Fibroblast of skin of abdomen (primary cell): ENCODE results near the gene HOXD10.
A peak's percentile ranks its signal among the peaks of the same experiment; 100 is the strongest.

ENCODE experiments used
- DNase-seq: peaks from one replicate; pipeline ENCODE4 v3.0.0-alpha.2; 2013

The HOXD10 gene

GRCh38 chr2:176096243-176096985 is 20.2 kb upstream of the HOXD10 start:
- DNase-seq = no peak

- peak; percentile 64 for DNase-seq
These were observed 19.4 kb upstream of the HOXD10 start for GRCh38 chr2:176096986-176097819.

- no peak for DNase-seq
These were observed 18.7 kb upstream of the HOXD10 start for GRCh38 chr2:176097820-176098365.

- DNase-seq = no peak
These were observed 18.0 kb upstream of the HOXD10 start for GRCh38 chr2:176098366-176099158.

GRCh38 chr2:176099159-176099727 is 17.3 kb upstream of the HOXD10 start:
- DNase-seq = no peak

- no peak for DNase-seq
These were observed 16.6 kb upstream of the HOXD10 start, which contains the start of gene HOXD12 for GRCh38 chr2:176099728-176100546. Gene HOXD12 (plus strand): TSS chr2:176099795. CDS start chr2:176099802, 7 bp downstream.

GRCh38 chr2:176100547-176101140 is 15.9 kb upstream of the HOXD10 start:
- DNase-seq = no peak

GRCh38 chr2:176101216-176101830 is 15.3 kb upstream of the HOXD10 start:
- DNase-seq = no peak

- no peak for DNase-seq
These were observed 14.7 kb upstream of the HOXD10 start for GRCh38 chr2:176101842-176102241.

- DNase-seq = no peak
These were observed 14.2 kb upstream of the HOXD10 start for GRCh38 chr2:176102309-176102866.

- DNase-seq = no peak
These were observed 13.4 kb upstream of the HOXD10 start for GRCh38 chr2:176103194-176103593.

- DNase-seq = no peak
These were observed 12.7 kb upstream of the HOXD10 start for GRCh38 chr2:176103742-176104315.

GRCh38 chr2:176104316-176105077 is 12.1 kb upstream of the HOXD10 start:
- peak; percentile 81 for DNase-seq

GRCh38 chr2:176105078-176105729 is 11.4 kb upstream of the HOXD10 start:
- DNase-seq = no peak

- no peak for DNase-seq
These were observed 10.6 kb upstream of the HOXD10 start for GRCh38 chr2:176105730-176106580.

- DNase-seq = peak; percentile 60
These were observed 9.7 kb upstream of the HOXD10 start, which contains the start of gene HOXD11 for GRCh38 chr2:176106581-176107539. Gene HOXD11 (plus strand): TSS chr2:176107280. CDS start chr2:176107356, 76 bp downstream.
